H1 (cell line): ENCODE measurements around the gene PCDH9. TPM values are rescaled to one million over a fixed set of nuclear protein-coding genes. Genes with fewer than 3 reads are reported as not detected.
A peak's percentile ranks its signal among the peaks of the same experiment; 100 is the strongest.

Experiments
- CTCF ChIA-PET: fragments of 300-600 bp; sonication (Branson Sonifier 250); formaldehyde crosslinking; loops from one replicate; lab custom pipeline; 2021; ENCODE audit not compliant: partially characterized antibody; lab: Charles Lee
- POLR2A ChIA-PET: fragments of 300-600 bp; sonication (Branson Sonifier 250); formaldehyde crosslinking; loops from one replicate; lab custom pipeline; 2021; ENCODE audit warnings: inconsistent platforms; ENCODE audit not compliant: partially characterized antibody; lab: Charles Lee
- DNase-seq, 2 experiments: peaks; one replicate each; pipeline versions ENCODE4 v3.0.0 to v3.0.0-alpha.2; 2010 to 2022; ENCODE audit warnings: low spot score in 2 of 2, low read depth in 1 of 2, mixed read lengths in 1 of 2
- FAIRE-seq: peaks from 2 replicates; lab custom pipeline; 2011; peaks lifted over from hg19 to GRCh38; lab: Jason Lieb, UNC
- H2AFZ ChIP-seq: 2 replicates; pipeline ENCODE4 v1.8.1; 2012; ENCODE audit warnings: low read length, inconsistent platforms
- H2AK5ac ChIP-seq: 2 replicates; pipeline ENCODE4 v1.6.1; 2013; ENCODE audit warnings: low read depth, low read length
- H2BK120ac ChIP-seq: replicated peaks from 2 replicates; pipeline ENCODE3; 2013; ENCODE audit warnings: low read depth, low read length, inconsistent platforms
- H2BK12ac ChIP-seq: 2 replicates; pipeline ENCODE4 v1.6.1; 2013; ENCODE audit warnings: low read depth, low read length
- H2BK15ac ChIP-seq: 2 replicates; pipeline ENCODE4 v1.6.1; 2013; ENCODE audit warnings: low read length
- H2BK20ac ChIP-seq: 2 replicates; pipeline ENCODE4 v1.6.1; 2013; ENCODE audit warnings: low read length
- H2BK5ac ChIP-seq: 2 replicates; pipeline ENCODE4 v1.6.1; 2013; ENCODE audit warnings: low read depth, low read length
- H3K14ac ChIP-seq: 2 replicates; pipeline ENCODE4 v1.6.1; 2013; ENCODE audit warnings: inconsistent platforms; ENCODE audit not compliant: insufficient read length
- H3K18ac ChIP-seq: 2 replicates; pipeline ENCODE4 v1.6.1; 2013; ENCODE audit warnings: low read length; ENCODE audit errors: extremely low read depth
- H3K23ac ChIP-seq: 2 replicates; pipeline ENCODE4 v1.6.1; 2013; ENCODE audit warnings: inconsistent platforms; ENCODE audit not compliant: insufficient read length
- H3K23me2 ChIP-seq: 2 replicates; pipeline ENCODE4 v1.6.1; 2013; ENCODE audit warnings: low read depth, low read length
- H3K27ac ChIP-seq: 2 replicates; pipeline ENCODE4 v1.6.1; 2011; ENCODE audit warnings: low read depth, low read length, inconsistent platforms
- H3K27me3 ChIP-seq, 4 experiments: replicated peaks in 1 of 4; 1 replicate in 1 of 4; 2 replicates in 3 of 4; pipeline versions ENCODE4 v1.6.1 to v1.8.1; 2011 to 2013; ENCODE audit warnings: low read length in 3 of 4, mild to moderate bottlenecking in 3 of 4, inconsistent platforms in 2 of 4, mixed read lengths in 2 of 4, moderate library complexity in 1 of 4; ENCODE audit not compliant: control insufficient read depth in 3 of 4, insufficient read depth in 3 of 4; ENCODE audit errors: extremely low read depth in 1 of 4
- H3K36me3 ChIP-seq, 4 experiments: 2 replicates each; pipeline versions ENCODE4 v1.6.1 to v1.8.1; 2011 to 2013; ENCODE audit warnings: mild to moderate bottlenecking in 4 of 4, low read length in 3 of 4, moderate library complexity in 2 of 4, control low read depth in 1 of 4, inconsistent platforms in 1 of 4; ENCODE audit not compliant: insufficient read depth in 4 of 4, control insufficient read depth in 2 of 4
- H3K4ac ChIP-seq: replicated peaks from 2 replicates; pipeline ENCODE3; 2013; ENCODE audit warnings: low read length, low read depth, mixed read lengths, inconsistent platforms; ENCODE audit not compliant: insufficient read length
- H3K4me1 ChIP-seq, 4 experiments: replicated peaks in 1 of 4; 1 replicate in 1 of 4; 2 replicates in 3 of 4; pipeline versions ENCODE4 v1.6.1 to v1.8.1; 2011 to 2013; ENCODE audit warnings: low read length in 3 of 4, inconsistent platforms in 2 of 4, mixed read lengths in 1 of 4; ENCODE audit not compliant: insufficient read depth in 4 of 4, control insufficient read depth in 3 of 4
- H3K4me2 ChIP-seq, 2 experiments: 2 replicates each; pipeline versions ENCODE4 v1.6.1 to v1.8.1; 2011 to 2013; ENCODE audit warnings: low read depth in 2 of 2, low read length in 2 of 2, control low read depth in 1 of 2, inconsistent platforms in 1 of 2, mild to moderate bottlenecking in 1 of 2; ENCODE audit not compliant: insufficient read depth in 1 of 2
- H3K4me3 ChIP-seq, 4 experiments: fragments of 200-600, 300-600 bp in 1 of 4; sonication (generic), shearing (Covaris generic), sonication (Bioruptor Twin) in 1 of 4; 2 replicates each; pipeline versions ENCODE4 v1.5.1 to v1.8.1; 2011 to 2016; ENCODE audit warnings: low read length in 4 of 4, low read depth in 3 of 4, control low read depth in 2 of 4, inconsistent platforms in 2 of 4, mild to moderate bottlenecking in 2 of 4, mixed read lengths in 1 of 4, moderate library complexity in 1 of 4; ENCODE audit not compliant: insufficient read depth in 2 of 4; ENCODE audit errors: extremely low read depth in 1 of 4
- H3K56ac ChIP-seq: replicated peaks from 2 replicates; pipeline ENCODE3; 2013; ENCODE audit warnings: low read depth, mild to moderate bottlenecking, mixed read lengths, low read length, inconsistent platforms; ENCODE audit not compliant: insufficient read length
- H3K79me1 ChIP-seq: 2 replicates; pipeline ENCODE4 v1.6.1; 2013; ENCODE audit warnings: low read depth, low read length, control low read depth
- H3K79me2 ChIP-seq, 2 experiments: 2 replicates each; pipeline versions ENCODE4 v1.6.1 to v1.8.1; 2012 to 2013; ENCODE audit warnings: low read length in 2 of 2, mild to moderate bottlenecking in 2 of 2, inconsistent platforms in 1 of 2; ENCODE audit not compliant: insufficient read depth in 2 of 2, control insufficient read depth in 1 of 2
- H3K9ac ChIP-seq, 4 experiments: replicated peaks in 1 of 4; 1 replicate in 1 of 4; 2 replicates in 3 of 4; pipeline versions ENCODE4 v1.6.1 to v1.8.1; 2011 to 2013; ENCODE audit warnings: low read depth in 3 of 4, low read length in 3 of 4, control low read depth in 2 of 4, mild to moderate bottlenecking in 2 of 4, moderate library complexity in 2 of 4, inconsistent platforms in 1 of 4; ENCODE audit errors: extremely low read depth in 1 of 4
- H3K9me3 ChIP-seq, 2 experiments: 2 replicates each; pipeline versions ENCODE4 v1.6.1 to v1.8.1; 2012 to 2013; ENCODE audit warnings: mild to moderate bottlenecking in 2 of 2, moderate library complexity in 2 of 2, control low read depth in 1 of 2, inconsistent platforms in 1 of 2, low read depth in 1 of 2, low read length in 1 of 2, mixed read lengths in 1 of 2; ENCODE audit not compliant: insufficient read depth in 2 of 2
- H4K20me1 ChIP-seq, 2 experiments: replicated peaks in 1 of 2; 2 replicates each; pipeline versions ENCODE3 to v1.8.1; 2011 to 2013; ENCODE audit warnings: inconsistent platforms in 2 of 2, low read length in 2 of 2, mild to moderate bottlenecking in 1 of 2; ENCODE audit not compliant: insufficient read depth in 2 of 2, control insufficient read depth in 1 of 2
- H4K5ac ChIP-seq: 2 replicates; pipeline ENCODE4 v1.6.1; 2013; ENCODE audit warnings: low read length, low read depth, mixed read lengths, inconsistent platforms; ENCODE audit not compliant: insufficient read length
- H4K8ac ChIP-seq: 2 replicates; pipeline ENCODE4 v1.8.0; 2013; ENCODE audit warnings: mild to moderate bottlenecking, moderate library complexity, low read length, inconsistent platforms; ENCODE audit not compliant: insufficient read depth; ENCODE audit errors: extremely low read depth
- H4K91ac ChIP-seq: replicated peaks from 2 replicates; pipeline ENCODE3; 2013; ENCODE audit warnings: low read length, mixed read lengths, inconsistent platforms; ENCODE audit not compliant: insufficient read length
- MAX ChIP-seq: IDR thresholded peaks from 2 replicates; pipeline ENCODE4 v1.6.1; 2012; ENCODE audit warnings: inconsistent platforms
- RAD21 ChIP-seq, 2 experiments: IDR thresholded peaks in 1 of 2; conservative IDR thresholded peaks in 1 of 2; 2 replicates each; pipeline ENCODE4 v1.6.1; 2011; ENCODE audit warnings: low read depth in 2 of 2, low read length in 2 of 2, improper control_type of control experiment in 1 of 2, inconsistent platforms in 1 of 2, mild to moderate bottlenecking in 1 of 2, moderate library complexity in 1 of 2
- TBP ChIP-seq: IDR thresholded peaks from 2 replicates; pipeline ENCODE4 v1.6.1; 2011; ENCODE audit warnings: low read depth, low read length, improper control_type of control experiment
- TEAD4 ChIP-seq: IDR thresholded peaks from 2 replicates; pipeline ENCODE4 v1.6.1; 2012; ENCODE audit warnings: low read depth, low read length, inconsistent platforms, mixed read lengths
- WGBS, 2 experiments: shearing (Covaris generic) in 1 of 2; methylation state at CpG; one replicate each; pipeline versions ENCODE4 v1.1.6 to v1.1.7; 2013 to 2015; ENCODE audit warnings: low lambda C conversion rate in 2 of 2, mixed read lengths in 2 of 2, inconsistent platforms in 1 of 2, low coverage in 1 of 2, missing lambda C conversion rate in 1 of 2; ENCODE audit not compliant: insufficient replicate concordance in 2 of 2, insufficient coverage in 1 of 2, insufficient read length in 1 of 2; ENCODE audit errors: extremely low coverage in 1 of 2, missing lambda C conversion rate in 1 of 2; 5-methylcytosine and 5-hydroxymethylcytosine counted together
- polyA plus RNA-seq, 7 experiments: library from polyadenylated mRNA; depleted of rRNA in 3 of 7; stranded (reverse) in 5 of 7; unstranded in 2 of 7; fragments of >200 nt in 5 of 7; fragments of 200-250 nt in 2 of 7; gene quantifications; 1 replicate in 5 of 7; 2 replicates in 1 of 7; 4 replicates in 1 of 7; pipeline versions ENCODE4 v1.2.1 to v1.2.3, GENCODE V29; 2011 to 2013; ENCODE audit warnings: missing spikeins in 2 of 7, mixed read lengths in 2 of 7
- total RNA-seq: library from RNA; stranded (reverse); fragmentation: NEBNext Ultra II Directional; extraction: Animal tissue kit (Norgen Biotek cat#: 25700); gene quantifications from 2 replicates; pipeline ENCODE4 v1.2.1, GENCODE V29; 2021

PCDH9 gene
- total and polyA plus RNA-seq, 2 of the 8 experiments (the other 6 are each of a cell fraction or from before 2014, with no cell fraction given): 0.12 to 0.60 TPM

- H3K4me1 ChIP-seq: no peaks in the 10 kb centered on the region
- no peak overlapping the region for H2BK5ac ChIP-seq
- H3K4me2 ChIP-seq: no peak overlapping the region
- H3K79me1 ChIP-seq: no peaks in the 10 kb centered on the region
- no peaks in the 10 kb centered on the region for H3K27me3 ChIP-seq
- H4K91ac ChIP-seq: no peak overlapping the region
- no peaks in the 10 kb centered on the region for H4K20me1 ChIP-seq
- H3K56ac ChIP-seq: no peak overlapping the region
- peak in 1 of 2 experiments; percentile 25; a peak in 2 of 4 replicates for TF ChIP-seq RAD21 (IDR thresholded peaks at IDR 0.05 in 1 of 2, conservative IDR thresholded peaks at IDR 0.05 in 1 of 2; ENCODE audit: low read depth in 2 of 2, low read length in 2 of 2)
- no peak for TF ChIP-seq TBP
- TF ChIP-seq TEAD4: peak; percentile 16; the same call in 1 of the 2 replicates
- TF ChIP-seq MAX: no peak
- no peak overlapping the region for H3K23ac ChIP-seq
- H2BK20ac ChIP-seq: no peak overlapping the region
- no peaks in the 10 kb centered on the region for H3K36me3 ChIP-seq
- no peak overlapping the region for H2BK15ac ChIP-seq
- no peak overlapping the region for H4K8ac ChIP-seq
- H2BK120ac ChIP-seq: no peak overlapping the region
- H3K18ac ChIP-seq: no peak overlapping the region
- H2BK12ac ChIP-seq: no peak overlapping the region
- FAIRE-seq: no peak
- H3K14ac ChIP-seq: no peak overlapping the region
- H3K4me3 ChIP-seq: no peak overlapping the region
- no peak overlapping the region for H4K5ac ChIP-seq
- H3K23me2 ChIP-seq: no peaks in the 10 kb centered on the region
- no peak overlapping the region for H2AFZ ChIP-seq
- CTCF ChIA-PET: interaction anchor here (0.6 to 2.0 kb wide), 17 partner anchors 9 to 709 kb away, joined by 3 to 5 read pairs (median 3); partner anchors contain the start of gene PCDH9
- no peak overlapping the region for H3K4ac ChIP-seq
- DNase-seq: no peak
- no peaks in the 10 kb centered on the region for H3K79me2 ChIP-seq
- H3K9ac ChIP-seq: no peak overlapping the region
- no peak overlapping the region for H2AK5ac ChIP-seq
- 85 to 100% methylated on average over 1 of the region's 1 CpG for WGBS, 2 experiments
- no peak overlapping the region for H3K27ac ChIP-seq
- POLR2A ChIA-PET: no interaction called here
- no peaks in the 10 kb centered on the region; a peak in 1 of 4 replicates for H3K9me3 ChIP-seq
These were observed 611.4 kb downstream of the PCDH9 start for GRCh38 chr13:66618702-66619101.
